GM12874 (cell line): ENCODE data around the gene FOXI2.

Experiments
- TF ChIP-seq, protein P1 (sequence below): IDR thresholded peaks from 2 replicates; pipeline ENCODE4 v1.5.1; 2011; ENCODE audit warnings: low read depth, mild to moderate bottlenecking, control low read depth, low read length, moderate library complexity; ENCODE audit not compliant: insufficient read depth

The FOXI2 gene

DNA sequence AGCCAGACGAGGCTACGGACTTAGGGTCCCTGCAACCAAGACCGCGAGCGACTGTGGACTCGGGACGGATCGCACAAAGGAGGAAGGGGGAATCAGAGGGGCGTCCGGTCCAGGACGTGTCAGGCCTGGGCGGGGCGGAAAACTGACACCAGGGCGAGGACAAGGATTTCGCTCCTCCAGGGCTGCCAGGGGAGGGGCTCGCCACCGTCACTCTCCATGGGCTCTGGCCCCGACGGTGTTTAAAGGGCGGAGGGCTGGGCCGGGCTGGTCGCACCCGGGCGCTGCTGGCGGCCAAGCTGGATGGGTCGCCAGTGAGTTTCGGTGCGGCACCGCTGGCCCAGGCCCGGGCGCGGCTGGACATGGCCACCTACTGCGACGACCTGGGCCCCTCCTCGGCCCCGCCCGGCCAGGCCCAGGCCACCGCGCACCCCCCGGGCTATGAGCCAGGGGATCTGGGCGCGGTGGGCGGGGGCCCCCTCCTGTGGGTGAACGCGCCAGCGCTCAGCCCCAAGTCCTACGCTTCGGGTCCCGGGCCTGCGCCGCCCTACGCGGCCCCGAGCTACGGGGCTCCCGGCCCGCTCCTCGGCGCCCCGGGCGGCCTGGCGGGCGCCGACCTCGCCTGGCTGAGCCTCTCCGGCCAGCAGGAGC, at the start of gene FOXI2:
Gene FOXI2, plus strand, starts transcription at position 271 of the 648 bp plus-strand sequence. Its CDS starts 89 bp downstream, at position 360.
- TF ChIP-seq, protein P1, sequence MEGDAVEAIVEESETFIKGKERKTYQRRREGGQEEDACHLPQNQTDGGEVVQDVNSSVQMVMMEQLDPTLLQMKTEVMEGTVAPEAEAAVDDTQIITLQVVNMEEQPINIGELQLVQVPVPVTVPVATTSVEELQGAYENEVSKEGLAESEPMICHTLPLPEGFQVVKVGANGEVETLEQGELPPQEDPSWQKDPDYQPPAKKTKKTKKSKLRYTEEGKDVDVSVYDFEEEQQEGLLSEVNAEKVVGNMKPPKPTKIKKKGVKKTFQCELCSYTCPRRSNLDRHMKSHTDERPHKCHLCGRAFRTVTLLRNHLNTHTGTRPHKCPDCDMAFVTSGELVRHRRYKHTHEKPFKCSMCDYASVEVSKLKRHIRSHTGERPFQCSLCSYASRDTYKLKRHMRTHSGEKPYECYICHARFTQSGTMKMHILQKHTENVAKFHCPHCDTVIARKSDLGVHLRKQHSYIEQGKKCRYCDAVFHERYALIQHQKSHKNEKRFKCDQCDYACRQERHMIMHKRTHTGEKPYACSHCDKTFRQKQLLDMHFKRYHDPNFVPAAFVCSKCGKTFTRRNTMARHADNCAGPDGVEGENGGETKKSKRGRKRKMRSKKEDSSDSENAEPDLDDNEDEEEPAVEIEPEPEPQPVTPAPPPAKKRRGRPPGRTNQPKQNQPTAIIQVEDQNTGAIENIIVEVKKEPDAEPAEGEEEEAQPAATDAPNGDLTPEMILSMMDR = no peak

DNA sequence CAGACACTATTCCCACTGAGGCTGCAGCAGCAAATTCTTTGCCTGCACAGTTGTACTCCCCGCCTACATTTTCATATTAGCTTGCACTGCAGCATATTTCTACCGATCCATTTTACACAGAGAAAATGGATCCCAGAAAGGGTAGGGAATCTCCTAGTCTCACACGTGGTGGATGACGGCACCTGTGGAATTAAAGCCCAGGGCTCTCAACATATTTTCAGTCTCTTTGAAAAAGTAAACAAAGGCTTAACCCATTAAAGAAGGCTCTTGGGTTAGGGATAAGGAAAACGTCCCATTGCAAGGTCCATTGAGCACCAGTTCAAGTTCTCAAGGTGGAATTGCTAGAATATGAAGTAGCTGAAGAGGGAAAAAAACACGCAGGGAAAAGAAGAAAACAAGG, 49.4 kb upstream of the FOXI2 start:
- TF ChIP-seq, protein P1 = no peak

DNA sequence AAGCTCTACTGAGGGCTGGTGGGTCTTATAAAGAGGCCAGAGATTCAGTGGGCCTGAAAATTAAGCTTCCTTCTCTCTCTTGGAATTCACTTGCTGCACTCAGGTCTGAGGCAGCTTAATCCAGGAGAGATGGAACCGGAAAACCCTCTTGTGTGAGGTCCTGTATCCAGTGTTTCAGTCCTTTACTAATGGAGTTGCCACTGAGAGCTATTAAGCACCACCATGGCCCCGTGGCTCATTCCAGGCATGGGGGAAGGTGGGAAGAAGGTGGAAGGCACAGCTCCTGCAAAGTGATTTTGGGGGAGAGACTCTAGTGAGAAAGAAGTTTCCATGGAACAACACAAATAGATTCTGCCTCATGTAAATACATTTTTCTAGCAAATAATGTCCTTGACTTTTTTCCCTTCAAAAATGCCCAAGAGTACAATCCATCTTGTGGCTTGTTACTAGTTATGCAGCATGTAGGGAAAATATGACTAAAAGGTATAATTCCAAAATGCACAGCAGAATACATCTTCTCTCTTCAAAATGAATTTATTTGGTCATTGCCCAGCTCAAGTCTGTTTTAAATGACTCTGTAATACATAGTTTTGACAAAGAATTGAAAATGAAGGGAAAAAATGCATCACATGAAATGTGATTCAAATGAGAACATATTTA, 46.7 kb upstream of the FOXI2 start:
- TF ChIP-seq, protein P1 = no peak

DNA sequence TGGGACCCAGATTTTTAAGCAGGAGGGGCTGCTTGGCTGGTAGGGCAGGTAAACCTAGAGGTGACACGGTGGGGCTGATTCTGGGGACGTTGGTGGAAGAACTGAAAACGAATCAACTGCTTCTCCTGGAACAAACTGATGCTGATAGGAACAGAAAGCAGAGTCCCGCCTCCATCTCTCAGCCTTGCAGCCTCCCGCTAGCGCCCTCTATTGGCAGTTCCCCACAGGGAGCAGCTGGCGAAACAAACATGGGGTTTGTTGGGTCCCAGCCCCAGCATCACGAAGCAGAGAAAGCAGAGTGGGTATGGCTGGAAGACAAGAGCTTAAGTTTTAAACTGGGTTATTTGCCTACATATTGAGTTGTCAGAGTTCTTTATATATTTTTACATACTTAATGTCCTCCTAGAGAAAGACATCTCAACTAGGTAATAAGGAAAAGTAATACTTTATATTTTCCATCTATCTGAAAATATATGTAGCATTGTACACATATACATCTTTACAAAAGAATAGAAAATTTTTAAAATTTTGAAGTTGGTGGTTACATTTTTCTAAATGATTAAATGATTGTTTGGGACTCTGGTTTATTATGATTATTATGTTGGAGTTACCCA, 42.3 kb upstream of the FOXI2 start:
- TF ChIP-seq, protein P1 = peak; percentile 82

DNA sequence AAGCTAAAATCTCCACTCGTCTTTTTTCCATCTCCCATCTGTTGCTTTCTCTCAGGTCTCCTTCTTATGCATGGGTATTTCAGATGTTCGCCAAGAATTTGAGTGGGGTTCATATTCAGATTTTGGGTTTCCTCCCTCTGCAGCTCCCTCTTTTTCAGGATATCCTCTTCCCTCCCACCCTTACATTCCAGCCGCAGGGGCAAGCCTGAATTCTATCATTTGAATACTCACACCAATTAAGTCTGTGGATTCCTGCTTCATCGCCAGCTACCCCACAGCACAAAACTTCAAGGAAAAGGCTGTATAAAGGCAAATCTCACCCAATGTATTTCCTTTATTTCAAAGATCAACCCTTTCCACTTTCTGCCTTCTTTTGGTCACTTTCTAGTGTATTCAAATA, 41.6 kb upstream of the FOXI2 start:
- TF ChIP-seq, protein P1 = no peak

DNA sequence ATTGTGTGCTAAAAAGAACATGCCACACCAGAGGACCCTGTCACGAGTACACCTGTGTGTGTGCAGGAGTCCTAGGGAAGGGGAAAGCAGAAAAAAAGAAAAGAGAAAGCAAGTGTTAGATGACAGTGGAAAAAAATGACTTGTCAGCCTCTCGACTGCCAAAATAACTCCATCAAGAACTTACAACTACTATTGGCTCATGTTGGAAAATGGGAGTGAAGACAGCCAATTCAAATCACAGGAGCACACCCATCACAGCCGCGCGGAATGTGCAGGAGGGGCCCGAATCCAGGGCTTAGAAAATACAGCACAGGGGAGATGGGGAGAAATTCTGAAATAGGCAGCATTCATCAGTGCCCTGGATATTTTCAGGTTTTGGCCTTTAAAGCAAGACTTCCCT, 38.1 kb upstream of the FOXI2 start:
- TF ChIP-seq, protein P1 = no peak

DNA sequence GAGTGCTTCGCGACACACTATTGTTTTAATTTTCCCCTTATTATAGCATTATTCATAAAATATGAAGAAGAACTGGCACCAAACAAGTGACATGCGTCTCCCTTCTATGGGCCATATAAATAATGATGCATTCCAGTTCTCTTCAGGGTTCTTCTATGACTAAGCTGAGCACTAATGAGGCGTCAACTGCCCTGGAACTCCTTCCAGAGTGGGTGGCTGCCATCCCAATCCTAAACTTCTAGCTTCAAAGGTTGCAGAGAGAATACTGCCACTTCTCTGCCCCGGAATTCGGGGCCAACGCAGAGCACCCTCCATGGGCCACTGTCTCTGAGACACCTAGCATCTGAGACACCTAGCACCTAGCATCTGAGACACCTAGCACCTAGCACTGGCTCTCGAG, 37.7 kb upstream of the FOXI2 start:
- TF ChIP-seq, protein P1 = no peak
